Measurements from ENCODE around the gene IL1R1. TPM values are rescaled to one million over a fixed set of nuclear protein-coding genes. Genes with fewer than 3 reads are reported as not detected.

The IL1R1 gene
- total RNA-seq, 2 experiments from 2014 or later, result not detected

DNA sequence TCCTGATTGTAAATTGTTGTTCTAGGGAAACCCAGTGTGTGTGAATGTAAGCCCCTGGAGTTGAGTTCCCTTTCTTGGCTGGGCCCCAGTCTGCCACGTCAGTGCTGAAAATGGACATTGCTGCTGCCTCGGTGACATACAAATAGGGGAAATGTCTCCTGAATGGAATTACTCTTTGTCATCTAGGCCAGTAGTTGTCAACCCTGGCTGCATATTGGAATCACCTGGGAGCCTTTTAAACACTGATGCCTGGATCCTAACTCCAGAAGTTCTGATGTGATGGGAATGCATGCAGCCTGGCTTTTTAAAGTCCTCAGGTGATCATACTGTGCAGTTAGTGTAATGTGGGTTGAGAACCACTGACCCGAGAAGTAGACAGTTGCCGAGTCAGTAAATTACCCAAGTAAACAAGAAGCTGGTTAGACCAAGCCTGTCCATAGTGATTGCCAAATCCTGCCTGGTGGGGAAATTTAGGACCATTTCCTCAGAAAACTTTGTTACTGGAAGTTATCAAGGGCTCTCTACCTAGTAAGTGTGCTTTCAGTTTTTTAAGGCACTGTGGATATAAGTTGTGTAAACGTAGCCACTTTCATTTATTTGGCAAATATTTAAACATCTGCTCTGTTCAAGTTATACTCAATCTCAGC is 27.6 kb upstream of the IL1R1 start:
- POLR2A ChIA-PET, result no interaction called here
- H3K79me2 ChIP-seq (ENCODE audit: insufficient read depth, low read depth, low read length), result no peaks in the 10 kb centered on the region
- no peaks in the 10 kb centered on the region for H3K36me3 ChIP-seq (ENCODE audit: insufficient read depth, low read length)
- intact Hi-C loops (cut with micrococcal nuclease; ENCODE audit: unreplicated experiment), result no loop called here
- no peak overlapping the region for H3K4me2 ChIP-seq (ENCODE audit: low read length)
- no peaks in the 10 kb centered on the region for H3K9me3 ChIP-seq (ENCODE audit: low read length)
- no peak overlapping the region for H3K27ac ChIP-seq (ENCODE audit: low read depth, low read length, poor library complexity, severe bottlenecking)
- H4K20me1 ChIP-seq (ENCODE audit: insufficient read depth, low read length), result no peaks in the 10 kb centered on the region
- no peak for DNase-seq (ENCODE audit: low spot score)
- H3K9me2 ChIP-seq (ENCODE audit: insufficient read depth, low read length), result no peaks in the 10 kb centered on the region
- no peak overlapping the region for H3K4me3 ChIP-seq (ENCODE audit: low read depth, low read length, poor library complexity, severe bottlenecking)
- H3K4me1 ChIP-seq (ENCODE audit: insufficient read depth, low read length, poor library complexity, severe bottlenecking), result no peaks in the 10 kb centered on the region
- H2AFZ ChIP-seq (ENCODE audit: low read length), result no peak overlapping the region
- no TSS peak for BruUV-seq (replicated peaks)
- CTCF ChIA-PET (ENCODE audit: unreplicated experiment), result no interaction called here
- no peak for TF ChIP-seq EZH2phosphoT487 (IDR thresholded peaks at IDR 0.05; ENCODE audit: borderline replicate concordance, low read depth, low read length)
- TF ChIP-seq, protein P1, sequence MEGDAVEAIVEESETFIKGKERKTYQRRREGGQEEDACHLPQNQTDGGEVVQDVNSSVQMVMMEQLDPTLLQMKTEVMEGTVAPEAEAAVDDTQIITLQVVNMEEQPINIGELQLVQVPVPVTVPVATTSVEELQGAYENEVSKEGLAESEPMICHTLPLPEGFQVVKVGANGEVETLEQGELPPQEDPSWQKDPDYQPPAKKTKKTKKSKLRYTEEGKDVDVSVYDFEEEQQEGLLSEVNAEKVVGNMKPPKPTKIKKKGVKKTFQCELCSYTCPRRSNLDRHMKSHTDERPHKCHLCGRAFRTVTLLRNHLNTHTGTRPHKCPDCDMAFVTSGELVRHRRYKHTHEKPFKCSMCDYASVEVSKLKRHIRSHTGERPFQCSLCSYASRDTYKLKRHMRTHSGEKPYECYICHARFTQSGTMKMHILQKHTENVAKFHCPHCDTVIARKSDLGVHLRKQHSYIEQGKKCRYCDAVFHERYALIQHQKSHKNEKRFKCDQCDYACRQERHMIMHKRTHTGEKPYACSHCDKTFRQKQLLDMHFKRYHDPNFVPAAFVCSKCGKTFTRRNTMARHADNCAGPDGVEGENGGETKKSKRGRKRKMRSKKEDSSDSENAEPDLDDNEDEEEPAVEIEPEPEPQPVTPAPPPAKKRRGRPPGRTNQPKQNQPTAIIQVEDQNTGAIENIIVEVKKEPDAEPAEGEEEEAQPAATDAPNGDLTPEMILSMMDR (conservative IDR thresholded peaks at IDR 0.05; ENCODE audit: low read length), result no peak

DNA sequence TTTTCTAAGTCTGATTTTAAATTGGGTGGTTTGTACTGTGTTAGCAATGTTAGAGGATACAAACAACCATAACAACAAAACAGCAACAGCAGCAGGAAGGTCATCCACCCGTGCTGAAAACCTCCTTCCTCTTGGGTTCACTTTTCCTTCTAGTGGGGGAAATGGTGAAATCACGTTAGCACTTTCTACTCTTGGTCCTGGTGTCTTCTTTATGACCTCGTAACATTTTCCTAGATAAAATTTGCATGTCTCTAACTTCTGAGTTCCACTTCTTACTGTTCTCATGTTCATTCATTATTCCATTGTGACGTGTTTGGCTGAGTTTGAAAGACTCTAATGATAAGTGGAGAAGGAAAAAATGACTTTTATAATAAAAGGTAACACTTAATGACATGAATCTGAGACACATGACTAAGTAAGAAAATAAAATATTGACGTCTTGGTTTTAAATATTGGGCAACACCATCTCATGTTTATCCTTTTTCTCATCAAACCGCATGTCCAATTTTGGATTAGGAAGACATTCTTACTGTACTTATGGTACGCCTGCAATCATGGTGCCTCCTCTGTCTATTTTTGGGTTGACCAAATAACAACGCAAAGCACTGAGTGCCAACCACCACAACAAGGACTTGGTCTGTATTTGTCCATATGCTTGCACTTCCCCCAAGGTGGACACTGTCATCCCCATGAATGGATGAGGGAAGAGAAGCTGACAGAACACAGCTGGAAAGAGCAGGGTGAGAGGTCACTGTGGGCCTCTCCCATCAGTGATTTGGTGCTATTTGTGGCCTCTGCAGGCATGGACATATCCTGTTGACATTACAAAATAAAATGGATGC is 25.7 kb upstream of the IL1R1 start:
- Histone ChIP-seq H3K27ac (ENCODE audit: low read depth, low read length, poor library complexity, severe bottlenecking) (no peak overlapping the region), H2AFZ (ENCODE audit: low read length) (no peak overlapping the region), H3K4me1 (ENCODE audit: insufficient read depth, low read length, poor library complexity, severe bottlenecking) (no peaks in the 10 kb centered on the region), H3K36me3 (ENCODE audit: insufficient read depth, low read length) (no peaks in the 10 kb centered on the region), H4K20me1 (ENCODE audit: insufficient read depth, low read length) (no peaks in the 10 kb centered on the region), H3K4me3 (ENCODE audit: low read depth, low read length, poor library complexity, severe bottlenecking) (no peak overlapping the region), H3K4me2 (ENCODE audit: low read length) (no peak overlapping the region), H3K9me2 (ENCODE audit: insufficient read depth, low read length) (no peaks in the 10 kb centered on the region), H3K9me3 (ENCODE audit: low read length) (no peaks in the 10 kb centered on the region), H3K79me2 (ENCODE audit: insufficient read depth, low read depth, low read length) (no peaks in the 10 kb centered on the region)
- no peak for DNase-seq (ENCODE audit: low spot score)
- TF ChIP-seq, protein P1 (conservative IDR thresholded peaks at IDR 0.05; ENCODE audit: low read length), result no peak
- no peak for TF ChIP-seq EZH2phosphoT487 (IDR thresholded peaks at IDR 0.05; ENCODE audit: borderline replicate concordance, low read depth, low read length)
- intact Hi-C loops (cut with micrococcal nuclease; ENCODE audit: unreplicated experiment), result no loop called here
- BruUV-seq (replicated peaks), result no TSS peak
- CTCF ChIA-PET (ENCODE audit: unreplicated experiment), result no interaction called here
- POLR2A ChIA-PET, result no interaction called here

DNA sequence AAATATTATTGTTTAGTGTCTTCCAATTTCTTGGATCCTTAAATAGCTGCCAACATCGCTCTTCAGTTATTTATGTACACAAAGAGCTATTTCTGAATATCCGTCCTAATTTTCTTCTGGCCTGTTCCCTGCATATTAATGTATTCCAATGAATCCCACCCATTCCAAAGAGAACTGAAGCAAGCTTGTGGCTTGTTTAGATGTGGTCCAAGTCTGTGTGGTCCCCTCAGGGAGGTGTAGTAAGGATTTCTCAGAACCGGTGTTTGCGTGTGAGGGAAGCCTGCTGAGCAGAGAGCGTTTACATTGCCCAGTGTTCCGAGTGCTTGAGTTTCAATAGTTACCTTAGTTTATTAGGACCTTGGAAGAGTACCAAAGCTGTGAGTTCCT is 25.1 kb upstream of the IL1R1 start:
- no peaks in the 10 kb centered on the region for H4K20me1 ChIP-seq (ENCODE audit: insufficient read depth, low read length)
- H3K27ac ChIP-seq (ENCODE audit: low read depth, low read length, poor library complexity, severe bottlenecking), result no peak overlapping the region
- no peaks in the 10 kb centered on the region for H3K79me2 ChIP-seq (ENCODE audit: insufficient read depth, low read depth, low read length)
- no peak overlapping the region for H3K4me3 ChIP-seq (ENCODE audit: low read depth, low read length, poor library complexity, severe bottlenecking)
- no peaks in the 10 kb centered on the region for H3K9me3 ChIP-seq (ENCODE audit: low read length)
- DNase-seq (ENCODE audit: low spot score), result no peak
- no peaks in the 10 kb centered on the region for H3K9me2 ChIP-seq (ENCODE audit: insufficient read depth, low read length)
- no peak overlapping the region for H3K4me2 ChIP-seq (ENCODE audit: low read length)
- H3K36me3 ChIP-seq (ENCODE audit: insufficient read depth, low read length), result no peaks in the 10 kb centered on the region
- intact Hi-C loops (cut with micrococcal nuclease; ENCODE audit: unreplicated experiment), result no loop called here
- TF ChIP-seq EZH2phosphoT487 (IDR thresholded peaks at IDR 0.05; ENCODE audit: borderline replicate concordance, low read depth, low read length), result no peak
- TF ChIP-seq, protein P1 (conservative IDR thresholded peaks at IDR 0.05; ENCODE audit: low read length), result no peak
- ChIA-PET POLR2A (interaction anchor here (0.7 kb wide), 1 partner anchor 25 kb away, joined by 3 read pairs; no protein-coding TSS in a partner anchor), CTCF (ENCODE audit: unreplicated experiment) (no interaction called here)
- H2AFZ ChIP-seq (ENCODE audit: low read length), result no peak overlapping the region
- no peaks in the 10 kb centered on the region for H3K4me1 ChIP-seq (ENCODE audit: insufficient read depth, low read length, poor library complexity, severe bottlenecking)
- BruUV-seq (replicated peaks), result no TSS peak

Measured in OCI-LY7 (cell line).